ENCODE data around the gene TTF1.

DNA sequence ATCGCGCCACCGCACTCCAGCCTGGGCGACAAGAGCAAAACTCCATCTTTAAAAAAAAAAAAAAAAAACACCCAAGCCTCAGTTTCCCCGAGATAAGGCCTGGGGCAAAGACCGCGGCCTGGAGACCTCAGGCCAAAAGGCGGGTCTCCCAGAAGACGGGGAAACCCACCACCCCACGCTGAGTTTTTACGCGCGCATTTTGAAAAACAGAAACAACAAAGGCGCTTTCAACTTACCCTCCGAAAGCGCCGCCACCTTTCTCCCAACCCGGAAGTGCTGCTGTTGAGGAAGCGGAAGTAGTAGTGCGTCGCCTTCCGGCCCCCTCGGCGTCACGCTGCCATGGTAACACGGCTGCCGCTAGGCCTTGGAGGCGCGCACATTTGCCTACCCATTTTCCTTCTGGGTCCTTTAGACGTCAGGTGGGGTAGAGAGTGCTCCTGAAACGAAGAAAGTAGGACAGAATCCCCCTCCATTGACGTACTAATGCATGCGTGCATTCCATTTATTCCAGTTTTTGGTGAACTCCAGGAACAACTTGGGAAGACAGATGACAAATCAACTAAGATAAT is at the start of gene TTF1:
- TF ChIP-seq POLR2A (IDR thresholded peaks at IDR 0.05; ENCODE audit: low read depth, low read length) (peak; percentile 77), POLR2AphosphoS5 (IDR thresholded peaks at IDR 0.05; ENCODE audit: low read depth, low read length) (peak; percentile 74)
